RWPE2 (cell line): ENCODE data around the gene MNDA.

Experiments
- ATAC-seq: fragments of 200-7000 bp; cut with Tn5 transposase; 3 replicates; pipeline ENCODE4 v1.9.1; 2021; ENCODE audit warnings: low read depth
- DNase-seq: peaks from one replicate; pipeline ENCODE4 v3.0.0-alpha.2; 2020; ENCODE audit warnings: low spot score
- H3K27ac ChIP-seq: fragments of 450-650 bp; 2 replicates; pipeline ENCODE4 v1.5.1; 2017; ENCODE audit warnings: mild to moderate bottlenecking; ENCODE audit not compliant: poor library complexity, severe bottlenecking
- H3K27me3 ChIP-seq: fragments of 250-450 bp; sonication (Bioruptor Pico); 2 replicates; pipeline ENCODE4 v1.5.1; 2021; ENCODE audit warnings: mild to moderate bottlenecking, moderate library complexity; ENCODE audit not compliant: insufficient read depth, poor library complexity, severe bottlenecking
- H3K36me3 ChIP-seq: fragments of 250-450 bp; sonication (Bioruptor Pico); 2 replicates; pipeline ENCODE4 v1.5.1; 2020; ENCODE audit warnings: low read depth, mild to moderate bottlenecking, moderate library complexity
- H3K4me1 ChIP-seq: fragments of 250-450 bp; sonication (Bioruptor Pico); 2 replicates; pipeline ENCODE4 v1.5.1; 2021; ENCODE audit warnings: mild to moderate bottlenecking, moderate library complexity; ENCODE audit not compliant: insufficient read depth, poor library complexity, severe bottlenecking
- H3K4me3 ChIP-seq: fragments of 250-450 bp; sonication (Bioruptor Pico); 2 replicates; pipeline ENCODE4 v1.5.1; 2021; ENCODE audit warnings: mild to moderate bottlenecking, moderate library complexity; ENCODE audit not compliant: severe bottlenecking
- H3K9me3 ChIP-seq: fragments of 250-450 bp; sonication (Bioruptor Pico); 2 replicates; pipeline ENCODE4 v1.5.1; 2021; ENCODE audit warnings: mild to moderate bottlenecking, moderate library complexity; ENCODE audit not compliant: severe bottlenecking
- CTCF ChIP-seq: fragments of 450-650 bp; IDR thresholded peaks from one replicate; pipeline ENCODE4 v1.5.1; 2017; ENCODE audit warnings: mild to moderate bottlenecking, moderate library complexity; ENCODE audit not compliant: poor library complexity, severe bottlenecking

Gene MNDA

GRCh38 chr1:158833264-158833663 is 2.1 kb downstream of the MNDA start:
- H3K4me3 ChIP-seq, result no peak overlapping the region
- H3K36me3 ChIP-seq, result no peaks in the 10 kb centered on the region
- no peaks in the 10 kb centered on the region for H3K4me1 ChIP-seq
- DNase-seq (no peak), ATAC-seq (no peak)
- H3K27ac ChIP-seq, result no peak overlapping the region
- no peak for TF ChIP-seq CTCF
- H3K9me3 ChIP-seq, result no peaks in the 10 kb centered on the region
- peaks cover 3% of the 10 kb centered on the region for H3K27me3 ChIP-seq

GRCh38 chr1:158836038-158836437 is 4.9 kb downstream of the MNDA start:
- no peak overlapping the region for H3K4me3 ChIP-seq
- ATAC-seq, result no peak
- no peak for TF ChIP-seq CTCF

GRCh38 chr1:158838660-158839059 is 7.5 kb downstream of the MNDA start:
- ATAC-seq (no peak), DNase-seq (no peak)
- no peak overlapping the region for H3K27ac ChIP-seq
- no peaks in the 10 kb centered on the region for H3K9me3 ChIP-seq
- H3K27me3 ChIP-seq, result peaks cover 9% of the 10 kb centered on the region
- H3K4me1 ChIP-seq, result no peaks in the 10 kb centered on the region
- TF ChIP-seq CTCF, result no peak
- no peak overlapping the region for H3K4me3 ChIP-seq
- no peaks in the 10 kb centered on the region for H3K36me3 ChIP-seq

More at GRCh38 chr1:158836038-158836437, 4.9 kb downstream of the MNDA start:
- no peaks in the 10 kb centered on the region for H3K36me3 ChIP-seq
- no peaks in the 10 kb centered on the region for H3K4me1 ChIP-seq
- DNase-seq, result no peak
- no peak overlapping the region for H3K27ac ChIP-seq
- peaks cover 9% of the 10 kb centered on the region for H3K27me3 ChIP-seq
- no peaks in the 10 kb centered on the region for H3K9me3 ChIP-seq

GRCh38 chr1:158839566-158839965 is 8.4 kb downstream of the MNDA start:
- H3K36me3 ChIP-seq, result no peaks in the 10 kb centered on the region
- DNase-seq (no peak), ATAC-seq (no peak)
- H3K27me3 ChIP-seq, result peaks cover 9% of the 10 kb centered on the region
- H3K4me1 ChIP-seq, result no peaks in the 10 kb centered on the region
- H3K27ac ChIP-seq, result no peak overlapping the region
- no peak overlapping the region for H3K4me3 ChIP-seq
- TF ChIP-seq CTCF, result no peak
- H3K9me3 ChIP-seq, result no peaks in the 10 kb centered on the region

- H3K36me3 ChIP-seq, result no peaks in the 10 kb centered on the region
- no peak for TF ChIP-seq CTCF
- no peak overlapping the region for H3K4me3 ChIP-seq
- ATAC-seq (no peak), DNase-seq (no peak)
- no peaks in the 10 kb centered on the region for H3K4me1 ChIP-seq
- H3K27me3 ChIP-seq, result peaks cover 9% of the 10 kb centered on the region
- no peaks in the 10 kb centered on the region for H3K9me3 ChIP-seq
- H3K27ac ChIP-seq, result no peak overlapping the region
Observed at GRCh38 chr1:158840236-158840635, 9.1 kb downstream of the MNDA start.
